ENCODE results near the gene LTO1.

Gene LTO1

DNA sequence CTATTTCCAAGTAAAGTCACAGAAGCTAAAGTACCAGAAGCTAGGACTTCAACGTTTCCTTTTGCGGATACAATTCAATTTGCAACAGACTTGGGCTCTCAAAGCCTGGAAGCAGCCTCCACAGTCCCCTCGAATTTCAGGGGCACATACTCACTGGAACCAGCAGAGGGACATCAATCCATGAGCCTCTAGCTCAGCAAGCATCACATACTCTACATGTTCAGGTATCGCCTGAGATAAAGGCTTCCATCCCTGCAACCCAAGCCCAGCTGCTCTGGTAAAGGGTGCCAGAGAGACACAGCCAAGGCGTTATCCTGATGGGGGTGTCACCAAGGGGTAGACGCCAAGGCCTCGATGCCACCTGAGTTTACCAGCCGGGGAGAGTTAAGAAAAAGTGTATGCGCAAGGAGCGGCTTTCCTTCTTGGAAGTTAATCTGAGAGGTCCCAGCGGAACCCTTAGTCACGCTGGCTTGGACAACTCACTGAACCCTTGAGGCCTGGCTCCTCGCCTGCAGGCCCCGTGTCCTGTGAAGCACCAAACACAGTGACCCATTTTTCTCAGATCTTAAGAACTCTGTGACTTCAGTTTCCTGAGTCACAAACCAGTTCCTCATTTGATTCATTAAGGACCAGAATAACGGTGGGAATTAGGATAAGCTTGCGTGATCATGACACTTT lies 13.0 kb downstream of the LTO1 start:
- Histone ChIP-seq H3K27ac (ENCODE audit: low read length) (no peak overlapping the region), H3K9me3 (ENCODE audit: control insufficient read depth in 1 of 2, low read length in 2 of 2) (no peaks in the 10 kb centered on the region), H3K27me3 (ENCODE audit: low read depth, low read length) (no peaks in the 10 kb centered on the region), H3K4me3 (ENCODE audit: low read depth in 1 of 2, low read length in 2 of 2) (no peak overlapping the region), H3K36me3 (ENCODE audit: control insufficient read depth in 1 of 2, insufficient read depth in 2 of 2, low read length in 2 of 2) (peaks cover 11 to 38% of the 10 kb centered on the region in 2 donors), H3K4me1 (ENCODE audit: control insufficient read depth in 1 of 2, insufficient read depth in 2 of 2, low read length in 2 of 2) (peaks cover 0 to 8% of the 10 kb centered on the region in 2 donors)

GRCh38 chr11:69661413-69661715 lies 13.8 kb downstream of the LTO1 start:
- no peaks in the 10 kb centered on the region for H3K27me3 ChIP-seq (ENCODE audit: low read depth, low read length)
- no peak overlapping the region for H3K4me3 ChIP-seq (ENCODE audit: low read depth in 1 of 2, low read length in 2 of 2)
- H3K9me3 ChIP-seq (ENCODE audit: control insufficient read depth in 1 of 2, low read length in 2 of 2), result no peaks in the 10 kb centered on the region
- H3K4me1 ChIP-seq (ENCODE audit: control insufficient read depth in 1 of 2, insufficient read depth in 2 of 2, low read length in 2 of 2), result peaks cover 0 to 8% of the 10 kb centered on the region in 2 donors
- H3K27ac ChIP-seq (ENCODE audit: low read length), result no peak overlapping the region
- peaks cover 6 to 30% of the 10 kb centered on the region in 2 donors for H3K36me3 ChIP-seq (ENCODE audit: control insufficient read depth in 1 of 2, insufficient read depth in 2 of 2, low read length in 2 of 2)

DNA sequence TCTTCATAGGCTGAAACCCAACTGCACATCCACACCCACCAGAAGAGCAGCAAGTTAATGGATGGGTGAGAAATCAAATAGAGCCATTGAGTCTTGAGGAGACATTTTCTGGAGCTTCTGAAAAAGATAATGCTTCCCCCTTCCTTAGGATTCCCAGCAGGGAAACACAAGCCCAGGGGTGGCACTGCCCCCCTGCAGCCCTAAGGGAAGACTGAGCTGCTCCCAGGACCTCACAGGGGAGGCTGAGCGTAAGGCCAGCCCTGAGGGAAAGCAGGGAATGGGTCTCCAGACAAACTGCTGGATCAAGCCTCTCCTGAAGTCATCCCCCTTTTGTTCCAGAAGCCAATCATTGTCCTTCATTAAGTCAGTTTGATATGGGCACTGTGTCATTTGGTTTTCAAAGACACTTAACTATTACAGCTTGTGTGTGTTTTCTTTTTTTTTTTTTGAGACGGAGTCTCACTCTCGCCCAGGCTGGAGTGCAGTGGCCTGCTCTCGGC lies 15.1 kb downstream of the LTO1 start:
- no peaks in the 10 kb centered on the region for H3K9me3 ChIP-seq (ENCODE audit: control insufficient read depth in 1 of 2, low read length in 2 of 2)
- no peak overlapping the region for H3K4me3 ChIP-seq (ENCODE audit: low read depth in 1 of 2, low read length in 2 of 2)

GRCh38 chr11:69659591-69659990 lies 15.6 kb downstream of the LTO1 start:
- Histone ChIP-seq H3K4me1 (ENCODE audit: control insufficient read depth in 1 of 2, insufficient read depth in 2 of 2, low read length in 2 of 2) (peaks cover 0 to 8% of the 10 kb centered on the region in 2 donors), H3K4me3 (ENCODE audit: low read depth in 1 of 2, low read length in 2 of 2) (no peak overlapping the region), H3K27me3 (ENCODE audit: low read depth, low read length) (no peaks in the 10 kb centered on the region), H3K36me3 (ENCODE audit: control insufficient read depth in 1 of 2, insufficient read depth in 2 of 2, low read length in 2 of 2) (peaks cover 0 to 19% of the 10 kb centered on the region in 2 donors), H3K9me3 (ENCODE audit: control insufficient read depth in 1 of 2, low read length in 2 of 2) (no peaks in the 10 kb centered on the region), H3K27ac (ENCODE audit: low read length) (no peak overlapping the region)

More for the DNA sequence above, 15.1 kb downstream of the LTO1 start:
- Histone ChIP-seq H3K27me3 (ENCODE audit: low read depth, low read length) (no peaks in the 10 kb centered on the region), H3K36me3 (ENCODE audit: control insufficient read depth in 1 of 2, insufficient read depth in 2 of 2, low read length in 2 of 2) (peaks cover 3 to 24% of the 10 kb centered on the region in 2 donors), H3K27ac (ENCODE audit: low read length) (no peak overlapping the region), H3K4me1 (ENCODE audit: control insufficient read depth in 1 of 2, insufficient read depth in 2 of 2, low read length in 2 of 2) (peaks cover 0 to 8% of the 10 kb centered on the region in 2 donors)

GRCh38 chr11:69658626-69659450 lies 16.3 kb downstream of the LTO1 start:
- Histone ChIP-seq H3K4me3 (ENCODE audit: low read depth in 1 of 2, low read length in 2 of 2) (no peak overlapping the region), H3K36me3 (ENCODE audit: control insufficient read depth in 1 of 2, insufficient read depth in 2 of 2, low read length in 2 of 2) (peaks cover 0 to 12% of the 10 kb centered on the region in 2 donors), H3K27ac (ENCODE audit: low read length) (no peak overlapping the region), H3K4me1 (ENCODE audit: control insufficient read depth in 1 of 2, insufficient read depth in 2 of 2, low read length in 2 of 2) (peaks cover 0 to 8% of the 10 kb centered on the region in 2 donors), H3K9me3 (ENCODE audit: control insufficient read depth in 1 of 2, low read length in 2 of 2) (no peaks in the 10 kb centered on the region), H3K27me3 (ENCODE audit: low read depth, low read length) (no peaks in the 10 kb centered on the region)

DNA sequence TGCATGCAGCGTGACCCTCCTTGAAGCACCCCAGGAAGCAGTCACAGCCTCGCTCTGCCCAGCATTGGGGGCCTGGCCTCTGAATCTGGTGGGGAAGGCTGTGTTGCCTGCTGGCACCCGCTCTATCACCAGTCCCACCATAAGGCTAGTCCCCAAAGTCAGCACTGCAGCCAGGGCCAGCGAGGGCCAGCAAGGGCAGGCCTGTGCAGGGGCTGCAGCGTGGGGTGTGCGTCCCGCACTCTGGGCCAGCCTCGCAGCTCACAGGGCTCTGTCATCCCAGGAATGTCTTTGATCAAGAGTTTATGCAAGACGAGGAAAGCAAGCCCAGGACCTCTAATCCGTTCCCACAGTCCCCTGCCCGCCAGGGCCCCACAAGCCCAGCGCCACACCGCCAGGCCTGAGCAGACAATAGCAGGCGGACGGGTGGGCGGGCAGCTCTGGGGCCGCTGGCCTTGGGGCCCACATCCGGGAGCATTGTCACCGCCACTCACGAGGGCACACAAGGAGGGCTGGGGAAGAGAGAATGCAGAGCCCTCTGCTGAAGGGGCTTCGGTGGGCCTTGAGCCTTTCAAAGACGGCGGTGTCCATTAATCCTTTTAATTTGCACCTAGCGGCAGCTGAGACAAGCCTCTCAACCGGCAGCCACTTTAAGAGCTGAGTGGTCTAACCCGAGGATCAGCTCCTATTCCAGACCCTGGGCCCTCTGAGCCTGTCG lies 17.1 kb downstream of the LTO1 start:
- no peaks in the 10 kb centered on the region for H3K9me3 ChIP-seq (ENCODE audit: control insufficient read depth in 1 of 2, low read length in 2 of 2)
- no peak overlapping the region for H3K4me3 ChIP-seq (ENCODE audit: low read depth in 1 of 2, low read length in 2 of 2)
- peaks cover 0 to 8% of the 10 kb centered on the region in 2 donors for H3K4me1 ChIP-seq (ENCODE audit: control insufficient read depth in 1 of 2, insufficient read depth in 2 of 2, low read length in 2 of 2)
- H3K27ac ChIP-seq (ENCODE audit: low read length), result no peak overlapping the region
- H3K36me3 ChIP-seq (ENCODE audit: control insufficient read depth in 1 of 2, insufficient read depth in 2 of 2, low read length in 2 of 2), result peaks cover 0 to 6% of the 10 kb centered on the region in 2 donors
- no peaks in the 10 kb centered on the region for H3K27me3 ChIP-seq (ENCODE audit: low read depth, low read length)

GRCh38 chr11:69657456-69657910 lies 17.7 kb downstream of the LTO1 start:
- no peak overlapping the region for H3K27ac ChIP-seq (ENCODE audit: low read length)
- H3K36me3 ChIP-seq (ENCODE audit: control insufficient read depth in 1 of 2, insufficient read depth in 2 of 2, low read length in 2 of 2), result peaks cover 0 to 6% of the 10 kb centered on the region in 2 donors
- H3K4me3 ChIP-seq (ENCODE audit: low read depth in 1 of 2, low read length in 2 of 2), result no peak overlapping the region
- no peaks in the 10 kb centered on the region for H3K27me3 ChIP-seq (ENCODE audit: low read depth, low read length)
- H3K4me1 ChIP-seq (ENCODE audit: control insufficient read depth in 1 of 2, insufficient read depth in 2 of 2, low read length in 2 of 2), result peaks cover 0 to 8% of the 10 kb centered on the region in 2 donors
- no peaks in the 10 kb centered on the region for H3K9me3 ChIP-seq (ENCODE audit: control insufficient read depth in 1 of 2, low read length in 2 of 2)

- H3K9me3 ChIP-seq (ENCODE audit: control insufficient read depth in 1 of 2, low read length in 2 of 2), result no peaks in the 10 kb centered on the region
- H3K4me3 ChIP-seq (ENCODE audit: low read depth in 1 of 2, low read length in 2 of 2), result no peak overlapping the region
- H3K27me3 ChIP-seq (ENCODE audit: low read depth, low read length), result no peaks in the 10 kb centered on the region
- H3K36me3 ChIP-seq (ENCODE audit: control insufficient read depth in 1 of 2, insufficient read depth in 2 of 2, low read length in 2 of 2), result peaks cover 5 to 12% of the 10 kb centered on the region in 2 donors
- no peak overlapping the region for H3K27ac ChIP-seq (ENCODE audit: low read length)
- peaks cover 0 to 8% of the 10 kb centered on the region in 2 donors for H3K4me1 ChIP-seq (ENCODE audit: control insufficient read depth in 1 of 2, insufficient read depth in 2 of 2, low read length in 2 of 2)
Measured at GRCh38 chr11:69656536-69657455, 18.4 kb downstream of the LTO1 start.

GRCh38 chr11:69655479-69656428 lies 19.4 kb downstream of the LTO1 start:
- H3K27me3 ChIP-seq (ENCODE audit: low read depth, low read length), result no peaks in the 10 kb centered on the region
- no peak overlapping the region for H3K27ac ChIP-seq (ENCODE audit: low read length)
- H3K4me3 ChIP-seq (ENCODE audit: low read depth in 1 of 2, low read length in 2 of 2), result no peak overlapping the region
- peaks cover 0 to 8% of the 10 kb centered on the region in 2 donors for H3K4me1 ChIP-seq (ENCODE audit: control insufficient read depth in 1 of 2, insufficient read depth in 2 of 2, low read length in 2 of 2)
- no peaks in the 10 kb centered on the region for H3K9me3 ChIP-seq (ENCODE audit: control insufficient read depth in 1 of 2, low read length in 2 of 2)
- peaks cover 10 to 18% of the 10 kb centered on the region in 2 donors for H3K36me3 ChIP-seq (ENCODE audit: control insufficient read depth in 1 of 2, insufficient read depth in 2 of 2, low read length in 2 of 2)

Data from muscle layer of duodenum (tissue), 2 donors.